Activated T-helper 2 cell treated with anti-CD3 and anti-CD28 coated beads, Interferon-gamma antibody, Interleukin-2, Interleukin-4, amounts not matched to agents 10 μg/mL and 5 μg/mL and 100 μg/mL, durations not matched to agents 14 hours and 24 hours and 36 hours (primary cell): ENCODE results near the gene AGA. TPM values are rescaled to one million over a fixed set of nuclear protein-coding genes. Genes with fewer than 3 reads are reported as not detected.
A peak's percentile ranks its signal among the peaks of the same experiment; 100 is the strongest.

ENCODE experiments used
- DNase-seq: peaks from one replicate; pipeline ENCODE4 v3.0.0; 2021; ENCODE audit warnings: low spot score
- H3K27ac Mint-ChIP-seq: one replicate; pipeline ENCODE4 v1.8.0; 2021; ENCODE audit warnings: mixed read lengths
- H3K27me3 Mint-ChIP-seq: one replicate; pipeline ENCODE4 v1.8.0; 2021; ENCODE audit warnings: low read depth, mixed read lengths
- H3K36me3 Mint-ChIP-seq: one replicate; pipeline ENCODE4 v1.8.0; 2021; ENCODE audit warnings: low read depth, mixed read lengths
- H3K4me1 Mint-ChIP-seq: one replicate; pipeline ENCODE4 v1.8.0; 2021; ENCODE audit warnings: low read depth, mixed read lengths
- H3K4me3 Mint-ChIP-seq: one replicate; pipeline ENCODE4 v1.8.0; 2021; ENCODE audit warnings: low read depth, mild to moderate bottlenecking, moderate library complexity, mixed read lengths
- H3K9me3 Mint-ChIP-seq: one replicate; pipeline ENCODE4 v1.8.0; 2021; ENCODE audit warnings: mixed read lengths
- intact Hi-C: fragments of 100-400 bp; cut with micrococcal nuclease; formaldehyde crosslinking; loops from one replicate; pipeline ENCODE4 v1.15.1; 2023
- total RNA-seq: library from RNA; stranded (reverse); gene quantifications from 2 replicates; pipeline ENCODE4 v1.2.3, GENCODE V29; 2022

AGA gene
- total RNA-seq, 1 donor from 2014 or later = 21.0 TPM

DNA sequence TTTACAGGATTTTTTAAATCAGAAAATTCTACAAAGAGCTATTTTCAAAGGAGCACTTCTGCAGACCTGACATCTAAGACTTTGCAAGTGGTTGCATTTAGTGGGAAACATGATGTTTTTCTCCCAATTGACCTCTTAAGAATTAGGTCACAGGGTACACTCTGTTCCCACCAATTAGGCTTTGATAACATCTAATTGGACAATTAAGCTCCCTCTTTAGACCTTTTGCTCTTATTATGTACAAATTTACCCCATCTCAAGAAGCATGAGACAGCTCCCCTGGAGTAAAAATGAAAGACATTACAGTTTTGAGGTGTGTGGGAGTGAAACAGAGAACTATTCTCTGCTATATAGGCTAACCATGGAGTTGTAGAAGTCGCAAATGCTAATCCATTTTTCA lies 31.8 kb upstream of the AGA start:
- H3K27ac Mint-ChIP-seq = no peak overlapping the region
- no peaks in the 10 kb centered on the region for H3K36me3 Mint-ChIP-seq
- intact Hi-C loops = no loop called here
- no peak for DNase-seq
- H3K9me3 Mint-ChIP-seq = no peaks in the 10 kb centered on the region
- no peak overlapping the region for H3K4me3 Mint-ChIP-seq
- peaks cover 4% of the 10 kb centered on the region for H3K27me3 Mint-ChIP-seq
- H3K4me1 Mint-ChIP-seq = no peaks in the 10 kb centered on the region

DNA sequence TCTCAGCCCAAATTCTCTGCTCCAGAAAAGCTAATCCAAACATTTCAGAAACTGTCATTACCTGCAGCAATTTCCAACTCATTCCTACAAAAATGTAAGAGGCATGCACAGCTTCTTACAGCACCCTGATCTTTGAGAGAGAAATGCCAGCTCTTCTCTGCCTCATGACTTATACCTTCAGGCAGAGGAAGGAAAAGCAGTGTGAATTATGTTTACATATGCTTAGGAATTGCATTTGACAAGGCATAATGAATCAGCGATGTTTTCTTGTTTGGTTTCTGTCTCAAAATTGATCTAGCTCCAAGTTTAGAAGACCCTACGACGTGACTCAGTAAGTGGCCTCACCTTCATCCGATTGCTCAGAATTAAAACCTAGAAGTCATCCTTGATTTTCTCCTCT lies 21.8 kb upstream of the AGA start:
- H3K27ac Mint-ChIP-seq = no peak overlapping the region
- H3K36me3 Mint-ChIP-seq = no peaks in the 10 kb centered on the region
- no peak overlapping the region for H3K4me3 Mint-ChIP-seq
- intact Hi-C loops = no loop called here
- H3K27me3 Mint-ChIP-seq = peaks cover 2% of the 10 kb centered on the region
- peaks cover 3% of the 10 kb centered on the region for H3K4me1 Mint-ChIP-seq
- no peaks in the 10 kb centered on the region for H3K9me3 Mint-ChIP-seq
- DNase-seq = no peak

DNA sequence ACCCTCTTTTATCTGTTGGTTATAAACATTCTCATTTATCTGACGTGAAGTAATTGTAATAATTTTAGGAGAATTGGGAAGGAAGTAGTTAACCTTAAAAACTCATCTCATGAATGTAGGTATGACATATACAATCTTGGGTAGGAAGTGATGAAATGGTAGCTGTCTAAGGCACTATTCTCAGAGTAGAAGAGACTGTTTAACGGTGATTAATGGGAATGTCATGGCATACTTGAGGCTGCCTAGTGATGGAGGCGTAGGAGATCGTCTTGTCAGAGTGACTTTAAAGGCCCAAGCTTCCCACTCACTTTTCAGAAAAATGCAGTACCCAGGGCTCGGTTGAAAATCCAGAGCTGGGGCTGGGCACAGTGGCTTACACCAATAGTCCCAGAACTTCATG lies 19.4 kb upstream of the AGA start:
- DNase-seq = no peak
- no peak overlapping the region for H3K27ac Mint-ChIP-seq
- peaks cover 3% of the 10 kb centered on the region for H3K4me1 Mint-ChIP-seq

DNA sequence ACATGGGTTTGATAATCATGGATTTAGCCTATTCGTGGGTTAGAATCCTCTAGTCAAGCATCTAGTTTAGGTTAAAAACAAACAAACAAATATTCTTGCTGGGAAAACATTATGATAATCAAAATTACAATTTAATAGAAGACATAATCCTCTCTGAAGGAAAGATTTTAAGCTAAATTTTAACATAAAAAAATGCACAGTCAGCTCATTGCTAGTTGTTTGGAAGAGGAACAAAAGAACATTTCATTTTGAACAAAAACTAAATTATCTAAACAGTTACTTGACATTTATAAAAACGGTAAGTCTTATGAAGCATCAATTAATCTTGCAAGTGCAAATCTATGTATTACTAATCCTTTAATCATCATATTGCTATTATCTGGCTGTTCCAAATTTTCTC lies 18.2 kb upstream of the AGA start:
- no peak for DNase-seq
- no peak overlapping the region for H3K27ac Mint-ChIP-seq
- intact Hi-C loops = no loop called here
- H3K9me3 Mint-ChIP-seq = no peaks in the 10 kb centered on the region
- no peaks in the 10 kb centered on the region for H3K27me3 Mint-ChIP-seq
- H3K4me3 Mint-ChIP-seq = no peak overlapping the region
- no peaks in the 10 kb centered on the region for H3K36me3 Mint-ChIP-seq
- H3K4me1 Mint-ChIP-seq = peaks cover 3% of the 10 kb centered on the region

More for the DNA sequence above, 19.4 kb upstream of the AGA start:
- Mint-ChIP-seq H3K4me3 (no peak overlapping the region), H3K9me3 (no peaks in the 10 kb centered on the region), H3K27me3 (no peaks in the 10 kb centered on the region), H3K36me3 (no peaks in the 10 kb centered on the region)
- intact Hi-C loops = no loop called here

DNA sequence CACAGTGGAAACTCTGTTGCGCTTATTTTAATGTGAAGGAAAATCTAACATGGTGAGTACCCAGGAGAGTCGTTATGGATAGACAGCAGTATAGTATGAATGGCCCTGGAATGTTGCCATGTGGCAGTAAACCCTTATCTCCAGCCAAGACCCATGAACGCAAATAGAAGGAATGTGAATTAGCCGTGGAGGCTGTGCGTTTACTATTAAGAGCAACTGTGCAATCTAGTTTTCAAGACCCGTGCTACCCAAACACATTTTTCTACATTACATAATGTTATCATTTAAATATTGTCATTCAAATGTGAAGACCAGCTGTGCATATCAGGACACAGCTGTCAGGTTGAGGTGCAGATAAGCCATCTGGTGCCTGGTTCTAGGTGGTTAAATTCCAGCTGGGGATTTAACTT lies 13.3 kb upstream of the AGA start:
- Mint-ChIP-seq H3K9me3 (no peaks in the 10 kb centered on the region), H3K4me3 (no peak overlapping the region), H3K36me3 (no peaks in the 10 kb centered on the region), H3K27ac (no peak overlapping the region), H3K4me1 (peaks cover 5% of the 10 kb centered on the region), H3K27me3 (peaks cover 6% of the 10 kb centered on the region)
- no peak for DNase-seq
- intact Hi-C loops = no loop called here

DNA sequence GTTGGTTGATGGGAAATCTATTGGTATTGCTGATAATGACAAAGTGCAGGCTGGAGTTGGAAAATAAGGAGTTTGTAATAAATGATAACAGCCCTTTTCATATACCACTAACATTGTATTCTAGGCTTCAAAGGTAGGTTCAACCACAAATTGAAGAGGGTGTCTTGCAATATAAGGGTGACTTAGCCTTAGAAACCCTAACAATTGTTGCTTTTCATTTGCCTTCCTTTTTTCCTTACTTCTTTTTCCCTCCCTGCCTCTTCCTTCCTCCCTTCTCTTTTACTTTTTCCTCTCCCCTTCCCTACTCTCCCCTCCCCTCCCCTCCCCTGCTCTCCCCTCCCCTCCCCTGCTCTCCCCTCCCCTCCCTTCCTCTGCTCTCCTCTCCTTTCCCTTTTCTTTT lies 10.9 kb upstream of the AGA start:
- Mint-ChIP-seq H3K9me3 (no peaks in the 10 kb centered on the region), H3K4me1 (peaks cover 15% of the 10 kb centered on the region), H3K4me3 (no peak overlapping the region), H3K27me3 (peaks cover 6% of the 10 kb centered on the region), H3K27ac (no peak overlapping the region), H3K36me3 (no peaks in the 10 kb centered on the region)
- intact Hi-C loops = no loop called here
- DNase-seq = no peak

DNA sequence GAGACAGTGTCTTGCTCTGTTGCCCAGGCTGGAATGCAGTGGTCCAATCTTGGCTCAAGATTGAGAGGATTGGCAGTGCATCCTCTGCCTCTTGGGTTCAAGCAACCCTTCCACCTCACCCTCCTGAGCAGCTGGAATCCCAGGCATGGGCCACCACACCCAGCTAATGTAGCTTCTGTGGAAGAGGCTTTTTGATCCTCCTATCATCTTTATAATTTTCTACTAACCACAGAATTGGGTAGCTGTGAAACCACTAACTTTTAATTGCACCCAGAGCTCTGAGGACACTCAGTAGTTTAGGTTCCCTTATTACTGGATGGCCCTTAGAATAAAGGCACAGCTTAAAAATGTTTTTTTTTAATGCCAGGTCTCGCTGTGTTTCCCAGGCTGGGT lies 8.9 kb upstream of the AGA start:
- Mint-ChIP-seq H3K4me3 (no peak overlapping the region), H3K27me3 (peaks cover 6% of the 10 kb centered on the region), H3K4me1 (peaks cover 25% of the 10 kb centered on the region), H3K36me3 (no peaks in the 10 kb centered on the region), H3K27ac (no peak overlapping the region), H3K9me3 (no peaks in the 10 kb centered on the region)
- DNase-seq = no peak
- intact Hi-C loops = no loop called here

DNA sequence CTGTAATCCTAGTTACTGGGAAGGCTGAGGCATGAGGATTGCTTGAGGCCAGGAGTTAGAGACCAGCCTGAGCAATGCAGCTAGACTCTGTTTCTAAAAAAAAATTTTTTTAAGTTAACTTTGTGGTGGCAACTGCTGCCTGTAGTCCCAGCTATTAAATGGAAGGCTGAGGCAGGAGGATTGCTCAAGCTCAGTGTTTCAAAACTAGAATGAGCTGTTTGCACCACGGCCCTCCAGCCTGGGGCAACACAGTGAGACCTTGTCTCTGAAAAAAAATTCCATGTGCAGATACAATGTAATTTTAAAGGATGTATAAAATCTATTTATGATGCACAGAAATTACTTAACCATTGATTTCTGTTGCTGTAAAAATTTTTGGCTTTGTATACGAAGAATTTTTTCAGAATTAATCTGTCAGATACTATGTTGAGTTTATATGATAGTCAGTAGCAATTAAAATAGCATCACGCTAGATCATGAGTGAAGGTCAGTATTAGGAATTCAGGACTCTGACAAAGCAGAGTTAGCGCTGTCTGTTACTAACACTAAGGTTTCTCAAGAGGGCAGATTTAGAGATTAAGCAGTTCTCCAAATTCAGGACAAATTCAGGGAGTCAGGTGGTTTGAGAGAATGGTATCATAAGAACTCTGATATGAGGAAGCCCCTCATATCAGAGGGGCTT lies 8.3 kb upstream of the AGA start:
- peaks cover 25% of the 10 kb centered on the region for H3K4me1 Mint-ChIP-seq
- H3K4me3 Mint-ChIP-seq = no peak overlapping the region
- no peaks in the 10 kb centered on the region for H3K9me3 Mint-ChIP-seq
- no peaks in the 10 kb centered on the region for H3K36me3 Mint-ChIP-seq
- intact Hi-C loops = no loop called here
- H3K27ac Mint-ChIP-seq = no peak overlapping the region
- no peak for DNase-seq
- H3K27me3 Mint-ChIP-seq = peaks cover 6% of the 10 kb centered on the region

DNA sequence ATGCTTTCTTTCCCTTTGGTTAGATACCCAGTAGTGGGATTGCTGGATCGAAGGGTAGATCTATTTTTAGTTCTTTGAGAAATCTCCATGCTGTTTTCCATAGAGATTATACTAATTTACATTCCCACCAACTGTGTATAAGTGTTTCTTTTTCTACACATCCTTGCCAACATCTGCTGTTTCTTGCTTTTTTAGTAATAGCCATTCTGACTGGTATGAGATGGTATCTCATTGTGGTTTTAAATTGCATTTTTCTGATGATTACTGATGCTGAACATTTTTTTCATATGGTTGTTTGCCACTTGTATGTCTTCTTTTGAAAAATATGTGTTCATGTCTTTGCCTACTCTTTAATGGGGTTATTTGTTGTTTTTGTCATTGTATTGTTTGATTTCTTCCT lies 6.6 kb upstream of the AGA start:
- Mint-ChIP-seq H3K4me3 (no peak overlapping the region), H3K27ac (no peak overlapping the region), H3K27me3 (peaks cover 6% of the 10 kb centered on the region), H3K9me3 (no peaks in the 10 kb centered on the region), H3K36me3 (no peaks in the 10 kb centered on the region), H3K4me1 (peaks cover 28% of the 10 kb centered on the region)
- intact Hi-C loops = no loop called here
- no peak for DNase-seq

DNA sequence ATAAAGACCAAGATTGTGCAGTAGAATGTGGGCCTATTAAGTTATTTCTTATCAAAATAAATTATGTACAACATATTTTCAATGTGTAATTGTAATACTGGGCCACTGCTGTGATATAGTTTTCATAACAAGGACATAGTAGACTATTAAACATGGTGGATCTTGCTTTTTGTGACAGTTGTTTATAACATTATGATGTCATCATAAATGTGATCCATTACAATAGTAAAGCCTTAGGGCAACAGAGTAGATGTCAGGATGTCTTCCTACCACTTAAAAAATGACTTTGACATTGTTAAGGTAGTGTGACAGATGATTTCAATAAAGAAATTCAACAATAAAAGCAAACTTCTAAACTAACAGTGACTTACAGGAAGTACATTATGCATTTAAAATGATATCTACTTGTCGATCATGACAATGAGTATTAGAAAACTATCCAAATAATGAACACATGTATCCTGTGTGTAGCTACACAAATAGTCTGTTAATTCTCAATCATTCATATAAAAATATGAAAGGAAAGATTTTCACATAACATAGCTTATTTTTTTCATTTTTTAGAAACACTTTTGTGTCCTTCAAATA lies 5.3 kb upstream of the AGA start:
- no peak for DNase-seq
- Mint-ChIP-seq H3K27ac (no peak overlapping the region), H3K4me1 (peaks cover 31% of the 10 kb centered on the region), H3K4me3 (no peak overlapping the region), H3K36me3 (no peaks in the 10 kb centered on the region), H3K27me3 (peaks cover 5% of the 10 kb centered on the region), H3K9me3 (no peaks in the 10 kb centered on the region)
- intact Hi-C loops = no loop called here

DNA sequence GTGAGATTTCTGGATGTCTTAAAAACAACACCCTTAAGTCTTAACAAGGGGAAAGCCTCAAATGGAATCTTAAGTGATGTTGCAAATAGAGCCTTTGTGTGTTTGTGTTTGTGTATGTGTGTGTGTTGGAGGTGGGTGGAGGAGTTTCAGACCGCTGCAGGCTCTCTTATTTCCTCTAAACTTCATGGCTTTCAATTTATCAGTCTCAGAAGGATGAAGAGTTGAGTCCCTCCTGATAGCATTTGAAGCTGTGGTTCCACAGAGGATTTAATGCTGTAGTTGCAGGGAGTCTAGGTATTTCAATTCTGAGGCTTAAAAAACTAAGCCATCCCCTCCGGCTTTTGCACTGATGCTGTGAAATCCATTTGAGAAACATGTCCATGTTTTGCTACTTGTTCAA lies 4.3 kb upstream of the AGA start:
- Mint-ChIP-seq H3K9me3 (no peaks in the 10 kb centered on the region), H3K4me1 (peaks cover 33% of the 10 kb centered on the region), H3K36me3 (no peaks in the 10 kb centered on the region), H3K27ac (peak overlapping the region; percentile 28), H3K4me3 (no peak overlapping the region), H3K27me3 (peaks cover 2% of the 10 kb centered on the region)
- no peak for DNase-seq
- intact Hi-C loops = no loop called here

DNA sequence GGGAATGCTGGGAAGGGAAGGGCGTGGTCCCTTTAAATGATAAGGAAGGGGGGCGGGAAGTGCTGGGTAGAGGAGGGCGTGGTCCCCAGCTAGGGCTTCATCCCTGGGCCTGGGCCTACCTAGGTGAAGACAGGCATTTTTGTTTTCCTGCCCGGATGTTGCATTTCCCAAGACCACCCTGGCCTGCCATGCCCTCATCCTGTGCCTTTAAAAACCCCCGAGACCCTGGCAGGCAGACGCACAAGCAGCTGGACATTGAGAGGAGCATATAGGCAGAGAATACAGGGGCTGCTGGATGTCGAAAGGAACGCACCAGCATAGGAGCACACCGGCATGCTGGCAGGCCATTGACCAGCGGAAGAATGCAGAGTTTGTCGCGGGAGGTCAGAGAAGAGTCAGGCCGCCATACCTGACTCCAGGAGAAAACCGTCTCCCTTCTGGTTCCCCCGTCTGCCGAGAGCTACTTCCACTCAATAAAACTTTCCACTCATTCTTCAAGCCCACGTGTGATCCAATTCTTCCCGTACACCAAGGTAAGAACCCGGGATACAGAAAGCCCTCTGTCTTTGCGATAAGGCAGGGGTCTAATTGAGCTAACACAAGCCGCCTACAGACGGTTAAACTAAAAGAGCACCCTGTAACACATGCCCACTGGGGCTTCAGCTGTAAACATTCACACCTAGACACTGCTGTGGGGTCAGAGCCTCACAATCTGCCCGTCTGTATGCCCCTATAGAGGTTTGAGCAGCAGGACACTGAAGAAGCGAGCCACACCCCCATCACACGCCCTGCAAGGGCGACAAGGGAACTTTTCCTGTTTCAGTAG lies 2.9 kb upstream of the AGA start:
- Mint-ChIP-seq H3K36me3 (peaks cover under 1% of the 10 kb centered on the region), H3K9me3 (no peaks in the 10 kb centered on the region), H3K4me3 (peak overlapping the region; percentile 54), H3K4me1 (peaks cover 45% of the 10 kb centered on the region), H3K27me3 (no peaks in the 10 kb centered on the region), H3K27ac (no peak overlapping the region)
- DNase-seq = no peak
- intact Hi-C loops = loop anchor here (5.0 kb wide), 1 partner anchor 43 kb away; no protein-coding TSS in a partner anchor
